Measurements from ENCODE around the gene SKIC8.

Gene SKIC8

DNA sequence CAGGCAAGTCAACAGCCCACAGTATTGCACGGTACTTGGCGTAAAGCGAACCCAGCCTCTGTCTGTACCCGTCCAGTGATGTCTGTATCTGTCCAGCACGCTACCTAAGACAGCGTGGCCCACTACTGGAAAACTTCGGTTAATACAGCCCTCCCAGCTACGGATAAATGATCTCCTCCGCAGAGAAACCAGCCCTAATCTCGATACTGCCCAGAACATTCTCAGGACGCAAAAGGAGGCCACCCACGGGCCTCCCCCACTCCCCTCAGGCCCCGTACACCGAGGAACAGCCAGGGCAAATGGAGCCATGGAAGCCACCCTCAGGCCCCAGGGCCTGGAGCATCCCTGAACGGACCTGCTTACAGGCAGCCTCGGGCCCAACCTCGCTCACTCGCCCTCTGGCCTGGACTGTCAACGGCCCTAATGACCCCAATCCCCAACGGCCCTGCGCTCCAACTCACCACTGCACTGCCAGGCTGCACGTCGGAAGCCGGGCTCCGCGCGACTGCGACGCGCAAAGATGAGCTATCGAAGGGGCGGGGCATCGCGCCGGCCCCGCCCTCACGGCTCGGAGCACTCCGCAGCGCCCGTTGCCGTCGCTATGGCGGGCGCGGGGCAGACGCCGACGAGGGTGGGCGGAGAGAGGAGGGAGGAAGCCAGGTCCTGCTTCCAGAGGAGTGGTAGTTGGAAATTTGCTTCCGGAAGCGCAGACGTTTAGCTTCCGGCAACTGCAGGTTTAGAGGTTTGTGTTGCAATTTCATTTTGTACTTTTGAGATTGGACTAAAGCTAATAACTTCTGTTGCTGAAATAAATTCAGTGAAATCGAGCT, at the start of gene SKIC8:
SKIC8 (minus strand) TSS at position 509 of the 830 bp plus-strand sequence. CDS start 3,923 bp downstream, outside the sequence.
- TF ChIP-seq, protein P1, sequence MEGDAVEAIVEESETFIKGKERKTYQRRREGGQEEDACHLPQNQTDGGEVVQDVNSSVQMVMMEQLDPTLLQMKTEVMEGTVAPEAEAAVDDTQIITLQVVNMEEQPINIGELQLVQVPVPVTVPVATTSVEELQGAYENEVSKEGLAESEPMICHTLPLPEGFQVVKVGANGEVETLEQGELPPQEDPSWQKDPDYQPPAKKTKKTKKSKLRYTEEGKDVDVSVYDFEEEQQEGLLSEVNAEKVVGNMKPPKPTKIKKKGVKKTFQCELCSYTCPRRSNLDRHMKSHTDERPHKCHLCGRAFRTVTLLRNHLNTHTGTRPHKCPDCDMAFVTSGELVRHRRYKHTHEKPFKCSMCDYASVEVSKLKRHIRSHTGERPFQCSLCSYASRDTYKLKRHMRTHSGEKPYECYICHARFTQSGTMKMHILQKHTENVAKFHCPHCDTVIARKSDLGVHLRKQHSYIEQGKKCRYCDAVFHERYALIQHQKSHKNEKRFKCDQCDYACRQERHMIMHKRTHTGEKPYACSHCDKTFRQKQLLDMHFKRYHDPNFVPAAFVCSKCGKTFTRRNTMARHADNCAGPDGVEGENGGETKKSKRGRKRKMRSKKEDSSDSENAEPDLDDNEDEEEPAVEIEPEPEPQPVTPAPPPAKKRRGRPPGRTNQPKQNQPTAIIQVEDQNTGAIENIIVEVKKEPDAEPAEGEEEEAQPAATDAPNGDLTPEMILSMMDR (IDR thresholded peaks at IDR 0.05; ENCODE audit: low read depth, low read length): no peak
- DNase-seq (ENCODE audit: extremely low read depth, low read depth): peak; percentile 73

DNA sequence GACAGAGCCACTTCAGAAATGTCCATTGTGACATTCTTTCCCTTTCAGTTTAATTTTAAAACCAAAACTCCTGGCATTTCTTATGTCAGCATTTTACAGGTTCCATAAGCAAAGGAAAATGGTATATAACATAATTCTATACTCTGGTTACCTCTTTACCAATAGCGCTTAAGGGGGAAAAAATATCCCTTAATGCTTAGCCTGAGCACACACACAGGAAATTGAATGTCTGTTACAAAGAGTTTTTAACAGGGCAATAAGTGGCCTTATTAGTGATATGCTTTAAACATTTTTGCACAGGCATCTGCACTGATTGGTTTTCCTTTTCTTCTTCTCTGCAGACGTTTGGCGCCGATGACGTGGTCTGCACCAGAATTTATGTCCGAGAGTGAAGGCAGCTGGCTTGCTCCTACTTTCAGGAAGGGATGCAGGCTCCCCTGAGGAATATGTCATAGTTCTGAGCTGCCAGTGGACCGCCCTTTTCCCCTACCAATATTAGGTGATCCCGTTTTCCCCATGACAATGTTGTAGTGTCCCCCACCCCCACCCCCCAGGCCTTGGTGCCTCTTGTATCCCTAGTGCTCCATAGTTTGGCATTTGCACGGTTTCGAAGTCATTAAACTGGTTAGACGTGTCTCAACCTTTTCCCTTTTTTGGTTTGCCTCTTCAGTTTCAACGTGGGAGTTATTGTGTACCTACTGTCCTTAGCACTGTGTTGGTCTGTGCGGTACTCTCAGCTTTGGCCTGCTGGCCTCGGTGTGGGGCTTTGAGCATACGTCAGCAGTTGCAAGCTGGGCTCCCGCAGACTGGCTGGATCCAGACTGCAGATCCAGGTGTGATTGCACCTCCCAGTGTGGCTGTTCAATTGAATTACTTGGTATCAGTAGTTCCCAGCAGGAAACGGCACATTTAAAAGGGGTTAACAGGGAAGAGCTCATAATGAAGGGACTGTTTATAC, 48.5 kb upstream of the SKIC8 start:
- TF ChIP-seq, protein P1 (IDR thresholded peaks at IDR 0.05; ENCODE audit: low read depth, low read length): no peak
- DNase-seq (ENCODE audit: extremely low read depth, low read depth): no peak

DNA sequence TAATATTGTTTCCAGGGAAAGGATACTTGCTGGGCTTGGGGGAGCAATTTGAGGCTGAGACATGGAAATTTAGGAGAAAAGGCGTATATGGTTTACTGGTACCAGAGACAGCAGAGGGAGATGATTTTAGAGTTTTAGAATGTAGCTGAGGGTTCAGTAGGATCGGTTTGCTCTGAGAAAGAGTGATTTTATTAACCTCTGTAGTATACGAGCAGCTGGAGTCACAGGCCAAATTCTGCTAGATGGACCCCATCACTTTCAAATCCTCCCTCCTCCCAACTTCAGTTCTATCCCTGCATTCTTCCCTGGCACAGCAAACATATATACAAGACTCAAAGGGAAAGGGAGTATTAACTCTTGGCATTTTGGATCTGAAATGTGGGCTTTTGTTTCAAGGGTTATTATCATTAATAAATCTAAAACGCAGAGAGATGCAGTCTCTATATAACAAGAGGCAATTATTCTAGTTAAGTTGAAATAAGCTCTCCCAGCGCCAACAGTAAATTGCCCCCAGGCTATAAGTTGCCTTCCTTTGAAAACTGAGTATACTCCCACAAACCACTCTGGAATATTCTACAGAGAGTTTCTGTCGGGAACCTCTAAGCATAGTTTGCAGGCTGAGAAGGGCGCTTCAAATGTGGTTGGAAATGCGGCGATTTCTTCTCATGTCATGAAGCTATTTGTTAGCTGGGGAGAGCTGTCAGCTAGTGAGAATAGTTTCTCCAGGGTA, 46.2 kb upstream of the SKIC8 start:
- TF ChIP-seq, protein P1 (IDR thresholded peaks at IDR 0.05; ENCODE audit: low read depth, low read length): no peak
- DNase-seq (ENCODE audit: extremely low read depth, low read depth): no peak

DNA sequence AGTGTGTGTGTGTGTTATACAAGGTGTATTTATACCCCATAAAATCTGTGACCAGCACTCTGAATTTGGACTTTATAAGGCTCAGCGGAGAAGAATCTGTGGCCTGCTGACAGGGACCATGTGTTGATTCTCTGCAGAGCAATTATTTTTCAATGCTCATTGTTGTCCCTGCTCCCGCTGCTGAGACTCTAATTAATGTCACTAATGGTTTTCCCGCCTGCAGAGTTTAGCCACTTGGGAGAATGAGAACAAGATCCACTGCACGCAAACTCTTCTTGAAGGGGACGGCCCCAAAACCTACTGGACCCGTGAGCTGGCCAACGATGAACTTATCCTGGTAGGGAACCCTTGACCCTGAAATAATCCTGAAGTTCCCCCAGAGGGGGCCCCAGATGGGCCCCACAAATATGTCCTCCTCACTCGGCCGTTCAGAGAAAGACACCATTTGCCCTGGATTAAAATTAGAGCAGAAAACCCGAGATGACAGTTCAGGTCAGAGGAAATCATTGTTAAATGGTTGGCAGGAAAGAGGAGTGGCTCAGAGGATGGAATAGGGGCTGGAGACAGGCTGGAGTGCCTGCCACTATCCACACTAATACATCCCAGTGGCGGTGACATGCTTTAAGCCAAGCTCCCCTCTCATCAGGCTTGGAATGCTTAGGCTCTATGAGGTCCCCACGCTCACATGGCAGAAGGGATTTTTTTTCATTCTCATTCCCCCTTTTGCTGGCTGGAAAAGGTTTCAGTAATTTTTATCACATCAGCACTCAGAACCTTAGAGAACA, 44.1 kb upstream of the SKIC8 start:
- DNase-seq (ENCODE audit: extremely low read depth, low read depth): no peak
- TF ChIP-seq, protein P1 (IDR thresholded peaks at IDR 0.05; ENCODE audit: low read depth, low read length): no peak

DNA sequence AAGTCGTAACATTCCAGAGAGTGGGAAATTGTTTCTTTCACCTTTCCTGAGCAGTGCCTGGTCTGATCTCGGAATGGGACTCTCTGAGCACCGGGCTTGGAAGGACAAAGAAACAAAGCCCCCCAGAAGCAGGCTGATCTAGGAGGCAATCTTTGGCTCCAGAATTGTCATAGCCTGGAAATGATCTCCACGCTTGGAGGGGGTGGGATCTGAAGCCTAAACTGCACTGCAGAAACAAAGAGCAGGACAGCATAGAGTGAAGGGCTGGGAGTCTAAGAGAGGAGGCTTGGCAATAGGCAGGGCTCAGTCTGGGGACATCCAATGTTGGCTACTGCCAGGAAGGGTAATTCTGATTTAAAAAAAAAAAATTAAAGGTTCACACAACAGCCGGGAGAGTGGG, 42.6 kb upstream of the SKIC8 start:
- DNase-seq (ENCODE audit: extremely low read depth, low read depth): no peak
- TF ChIP-seq, protein P1 (IDR thresholded peaks at IDR 0.05; ENCODE audit: low read depth, low read length): no peak

All from AG09319 (cell line).